ENCODE measurements around the gene LRRC27.

The LRRC27 gene

DNA sequence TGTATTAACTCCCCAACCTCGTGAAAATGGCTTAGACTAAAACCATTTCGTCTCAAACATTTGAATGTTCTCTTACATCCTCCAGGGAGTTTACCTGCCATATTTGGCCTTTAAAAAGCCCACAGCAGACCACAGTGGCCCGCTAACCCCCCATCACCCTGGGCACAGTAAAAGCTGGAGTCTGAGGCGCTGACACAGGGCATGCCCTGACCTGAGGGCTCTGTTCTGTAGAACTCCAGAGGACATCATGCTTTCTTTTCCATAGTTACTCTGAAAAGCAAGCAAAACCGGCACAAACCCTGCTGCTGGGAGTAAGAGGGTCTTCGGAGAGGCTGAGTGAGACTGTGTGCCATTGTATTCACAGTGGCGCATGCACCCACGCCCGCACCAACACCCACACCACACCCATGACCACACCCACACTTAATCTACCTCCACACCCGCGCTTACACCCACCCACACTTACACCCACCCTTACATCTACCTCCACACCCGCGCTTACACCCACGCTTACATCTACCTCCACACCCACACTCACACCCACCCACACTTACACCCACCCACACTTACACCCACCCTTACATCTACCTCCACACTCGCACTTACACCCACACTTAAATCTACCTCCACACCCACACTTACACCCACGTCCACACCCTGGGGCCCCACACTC lies 32.1 kb downstream of the LRRC27 start:
- TF ChIP-seq ISL1 (CRISPR knock-in tag; IDR thresholded peaks at IDR 0.05) (no peak), CSDC2 (CRISPR knock-in tag; IDR thresholded peaks at IDR 0.05) (no peak), BACH2 (CRISPR knock-in tag; IDR thresholded peaks at IDR 0.05; ENCODE audit: borderline replicate concordance) (no peak), ZFP30 (CRISPR knock-in tag; IDR thresholded peaks at IDR 0.05) (no peak), ZFP3 (CRISPR knock-in tag; IDR thresholded peaks at IDR 0.05) (no peak), ZNF70 (CRISPR knock-in tag; IDR thresholded peaks at IDR 0.05) (no peak), SNAI2 (CRISPR knock-in tag; IDR thresholded peaks at IDR 0.05) (no peak), ZNF565 (CRISPR knock-in tag; conservative IDR thresholded peaks at IDR 0.05; ENCODE audit: low read depth) (no peak), ZC3H10 (CRISPR knock-in tag; IDR thresholded peaks at IDR 0.05) (no peak), TCF4 (CRISPR knock-in tag; IDR thresholded peaks at IDR 0.05; ENCODE audit: borderline replicate concordance) (no peak), PPARA (CRISPR knock-in tag; IDR thresholded peaks at IDR 0.05; ENCODE audit: borderline replicate concordance) (no peak), ESRRG (CRISPR knock-in tag; IDR thresholded peaks at IDR 0.05) (no peak), OSR1 (CRISPR knock-in tag; IDR thresholded peaks at IDR 0.05) (no peak), ZNF8 (CRISPR knock-in tag; IDR thresholded peaks at IDR 0.05) (no peak), GLIS3 (CRISPR knock-in tag; IDR thresholded peaks at IDR 0.05) (no peak)
- TF ChIP-seq, protein P1, sequence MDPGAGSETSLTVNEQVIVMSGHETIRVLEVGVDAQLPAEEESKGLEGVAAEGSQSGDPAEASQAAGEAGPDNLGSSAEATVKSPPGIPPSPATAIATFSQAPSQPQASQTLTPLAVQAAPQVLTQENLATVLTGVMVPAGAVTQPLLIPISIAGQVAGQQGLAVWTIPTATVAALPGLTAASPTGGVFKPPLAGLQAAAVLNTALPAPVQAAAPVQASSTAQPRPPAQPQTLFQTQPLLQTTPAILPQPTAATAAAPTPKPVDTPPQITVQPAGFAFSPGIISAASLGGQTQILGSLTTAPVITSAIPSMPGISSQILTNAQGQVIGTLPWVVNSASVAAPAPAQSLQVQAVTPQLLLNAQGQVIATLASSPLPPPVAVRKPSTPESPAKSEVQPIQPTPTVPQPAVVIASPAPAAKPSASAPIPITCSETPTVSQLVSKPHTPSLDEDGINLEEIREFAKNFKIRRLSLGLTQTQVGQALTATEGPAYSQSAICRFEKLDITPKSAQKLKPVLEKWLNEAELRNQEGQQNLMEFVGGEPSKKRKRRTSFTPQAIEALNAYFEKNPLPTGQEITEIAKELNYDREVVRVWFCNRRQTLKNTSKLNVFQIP (CRISPR knock-in tag; IDR thresholded peaks at IDR 0.05; ENCODE audit: borderline replicate concordance, low read depth): no peak
- TF ChIP-seq, protein P2, sequence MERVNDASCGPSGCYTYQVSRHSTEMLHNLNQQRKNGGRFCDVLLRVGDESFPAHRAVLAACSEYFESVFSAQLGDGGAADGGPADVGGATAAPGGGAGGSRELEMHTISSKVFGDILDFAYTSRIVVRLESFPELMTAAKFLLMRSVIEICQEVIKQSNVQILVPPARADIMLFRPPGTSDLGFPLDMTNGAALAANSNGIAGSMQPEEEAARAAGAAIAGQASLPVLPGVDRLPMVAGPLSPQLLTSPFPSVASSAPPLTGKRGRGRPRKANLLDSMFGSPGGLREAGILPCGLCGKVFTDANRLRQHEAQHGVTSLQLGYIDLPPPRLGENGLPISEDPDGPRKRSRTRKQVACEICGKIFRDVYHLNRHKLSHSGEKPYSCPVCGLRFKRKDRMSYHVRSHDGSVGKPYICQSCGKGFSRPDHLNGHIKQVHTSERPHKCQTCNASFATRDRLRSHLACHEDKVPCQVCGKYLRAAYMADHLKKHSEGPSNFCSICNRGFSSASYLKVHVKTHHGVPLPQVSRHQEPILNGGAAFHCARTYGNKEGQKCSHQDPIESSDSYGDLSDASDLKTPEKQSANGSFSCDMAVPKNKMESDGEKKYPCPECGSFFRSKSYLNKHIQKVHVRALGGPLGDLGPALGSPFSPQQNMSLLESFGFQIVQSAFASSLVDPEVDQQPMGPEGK (CRISPR knock-in tag; IDR thresholded peaks at IDR 0.05; ENCODE audit: borderline replicate concordance): no peak
- TF ChIP-seq, protein P3, sequence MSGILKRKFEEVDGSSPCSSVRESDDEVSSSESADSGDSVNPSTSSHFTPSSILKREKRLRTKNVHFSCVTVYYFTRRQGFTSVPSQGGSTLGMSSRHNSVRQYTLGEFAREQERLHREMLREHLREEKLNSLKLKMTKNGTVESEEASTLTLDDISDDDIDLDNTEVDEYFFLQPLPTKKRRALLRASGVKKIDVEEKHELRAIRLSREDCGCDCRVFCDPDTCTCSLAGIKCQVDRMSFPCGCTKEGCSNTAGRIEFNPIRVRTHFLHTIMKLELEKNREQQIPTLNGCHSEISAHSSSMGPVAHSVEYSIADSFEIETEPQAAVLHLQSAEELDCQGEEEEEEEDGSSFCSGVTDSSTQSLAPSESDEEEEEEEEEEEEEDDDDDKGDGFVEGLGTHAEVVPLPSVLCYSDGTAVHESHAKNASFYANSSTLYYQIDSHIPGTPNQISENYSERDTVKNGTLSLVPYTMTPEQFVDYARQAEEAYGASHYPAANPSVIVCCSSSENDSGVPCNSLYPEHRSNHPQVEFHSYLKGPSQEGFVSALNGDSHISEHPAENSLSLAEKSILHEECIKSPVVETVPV (CRISPR knock-in tag; IDR thresholded peaks at IDR 0.05): no peak
- TF ChIP-seq, protein P4, sequence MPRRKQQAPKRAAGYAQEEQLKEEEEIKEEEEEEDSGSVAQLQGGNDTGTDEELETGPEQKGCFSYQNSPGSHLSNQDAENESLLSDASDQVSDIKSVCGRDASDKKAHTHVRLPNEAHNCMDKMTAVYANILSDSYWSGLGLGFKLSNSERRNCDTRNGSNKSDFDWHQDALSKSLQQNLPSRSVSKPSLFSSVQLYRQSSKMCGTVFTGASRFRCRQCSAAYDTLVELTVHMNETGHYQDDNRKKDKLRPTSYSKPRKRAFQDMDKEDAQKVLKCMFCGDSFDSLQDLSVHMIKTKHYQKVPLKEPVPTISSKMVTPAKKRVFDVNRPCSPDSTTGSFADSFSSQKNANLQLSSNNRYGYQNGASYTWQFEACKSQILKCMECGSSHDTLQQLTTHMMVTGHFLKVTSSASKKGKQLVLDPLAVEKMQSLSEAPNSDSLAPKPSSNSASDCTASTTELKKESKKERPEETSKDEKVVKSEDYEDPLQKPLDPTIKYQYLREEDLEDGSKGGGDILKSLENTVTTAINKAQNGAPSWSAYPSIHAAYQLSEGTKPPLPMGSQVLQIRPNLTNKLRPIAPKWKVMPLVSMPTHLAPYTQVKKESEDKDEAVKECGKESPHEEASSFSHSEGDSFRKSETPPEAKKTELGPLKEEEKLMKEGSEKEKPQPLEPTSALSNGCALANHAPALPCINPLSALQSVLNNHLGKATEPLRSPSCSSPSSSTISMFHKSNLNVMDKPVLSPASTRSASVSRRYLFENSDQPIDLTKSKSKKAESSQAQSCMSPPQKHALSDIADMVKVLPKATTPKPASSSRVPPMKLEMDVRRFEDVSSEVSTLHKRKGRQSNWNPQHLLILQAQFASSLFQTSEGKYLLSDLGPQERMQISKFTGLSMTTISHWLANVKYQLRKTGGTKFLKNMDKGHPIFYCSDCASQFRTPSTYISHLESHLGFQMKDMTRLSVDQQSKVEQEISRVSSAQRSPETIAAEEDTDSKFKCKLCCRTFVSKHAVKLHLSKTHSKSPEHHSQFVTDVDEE (CRISPR knock-in tag; IDR thresholded peaks at IDR 0.05): no peak
- ATAC-seq: peak; percentile 63

DNA sequence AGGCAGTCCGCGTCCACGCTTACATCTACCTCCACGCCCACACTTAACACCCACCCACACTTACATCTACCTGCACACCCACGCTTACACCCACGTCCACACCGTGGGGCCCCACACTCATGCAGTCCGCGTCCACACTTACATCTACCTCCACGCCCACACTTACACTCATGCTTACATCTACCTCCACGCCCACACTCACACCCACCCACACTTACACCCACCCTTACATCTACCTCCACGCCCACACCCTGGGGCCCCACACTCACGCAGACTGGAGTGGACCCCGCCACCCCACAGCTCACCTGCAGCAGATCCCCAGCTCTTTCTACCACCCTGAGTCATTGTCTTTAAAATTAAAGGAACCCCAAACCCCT lies 32.6 kb downstream of the LRRC27 start:
- ATAC-seq: peak; percentile 27; the same call in 1 of the 3 replicates
- TF ChIP-seq, protein P1 (CRISPR knock-in tag; IDR thresholded peaks at IDR 0.05; ENCODE audit: borderline replicate concordance, low read depth): no peak
- TF ChIP-seq OSR1 (CRISPR knock-in tag; IDR thresholded peaks at IDR 0.05) (no peak), ZFP3 (CRISPR knock-in tag; IDR thresholded peaks at IDR 0.05) (no peak), ZNF565 (CRISPR knock-in tag; conservative IDR thresholded peaks at IDR 0.05; ENCODE audit: low read depth) (no peak), CSDC2 (CRISPR knock-in tag; IDR thresholded peaks at IDR 0.05) (no peak), ISL1 (CRISPR knock-in tag; IDR thresholded peaks at IDR 0.05) (no peak), TOX (CRISPR knock-in tag; IDR thresholded peaks at IDR 0.05; ENCODE audit: borderline replicate concordance) (no peak), ZNF70 (CRISPR knock-in tag; IDR thresholded peaks at IDR 0.05) (no peak), SNAI2 (CRISPR knock-in tag; IDR thresholded peaks at IDR 0.05) (no peak), RARB (CRISPR knock-in tag; IDR thresholded peaks at IDR 0.05) (no peak), TCF4 (CRISPR knock-in tag; IDR thresholded peaks at IDR 0.05; ENCODE audit: borderline replicate concordance) (no peak), BACH2 (CRISPR knock-in tag; IDR thresholded peaks at IDR 0.05; ENCODE audit: borderline replicate concordance) (no peak), GLIS3 (CRISPR knock-in tag; IDR thresholded peaks at IDR 0.05) (no peak)
- TF ChIP-seq, protein P5, sequence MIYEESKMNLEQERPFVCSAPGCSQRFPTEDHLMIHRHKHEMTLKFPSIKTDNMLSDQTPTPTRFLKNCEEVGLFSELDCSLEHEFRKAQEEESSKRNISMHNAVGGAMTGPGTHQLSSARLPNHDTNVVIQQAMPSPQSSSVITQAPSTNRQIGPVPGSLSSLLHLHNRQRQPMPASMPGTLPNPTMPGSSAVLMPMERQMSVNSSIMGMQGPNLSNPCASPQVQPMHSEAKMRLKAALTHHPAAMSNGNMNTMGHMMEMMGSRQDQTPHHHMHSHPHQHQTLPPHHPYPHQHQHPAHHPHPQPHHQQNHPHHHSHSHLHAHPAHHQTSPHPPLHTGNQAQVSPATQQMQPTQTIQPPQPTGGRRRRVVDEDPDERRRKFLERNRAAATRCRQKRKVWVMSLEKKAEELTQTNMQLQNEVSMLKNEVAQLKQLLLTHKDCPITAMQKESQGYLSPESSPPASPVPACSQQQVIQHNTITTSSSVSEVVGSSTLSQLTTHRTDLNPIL (CRISPR knock-in tag; IDR thresholded peaks at IDR 0.05; ENCODE audit: low read depth): no peak
- TF ChIP-seq, protein P2 (CRISPR knock-in tag; IDR thresholded peaks at IDR 0.05; ENCODE audit: borderline replicate concordance): no peak
- TF ChIP-seq, protein P4 (CRISPR knock-in tag; IDR thresholded peaks at IDR 0.05): no peak
